Measurements from ENCODE around the gene TSHZ3.

The TSHZ3 gene

DNA sequence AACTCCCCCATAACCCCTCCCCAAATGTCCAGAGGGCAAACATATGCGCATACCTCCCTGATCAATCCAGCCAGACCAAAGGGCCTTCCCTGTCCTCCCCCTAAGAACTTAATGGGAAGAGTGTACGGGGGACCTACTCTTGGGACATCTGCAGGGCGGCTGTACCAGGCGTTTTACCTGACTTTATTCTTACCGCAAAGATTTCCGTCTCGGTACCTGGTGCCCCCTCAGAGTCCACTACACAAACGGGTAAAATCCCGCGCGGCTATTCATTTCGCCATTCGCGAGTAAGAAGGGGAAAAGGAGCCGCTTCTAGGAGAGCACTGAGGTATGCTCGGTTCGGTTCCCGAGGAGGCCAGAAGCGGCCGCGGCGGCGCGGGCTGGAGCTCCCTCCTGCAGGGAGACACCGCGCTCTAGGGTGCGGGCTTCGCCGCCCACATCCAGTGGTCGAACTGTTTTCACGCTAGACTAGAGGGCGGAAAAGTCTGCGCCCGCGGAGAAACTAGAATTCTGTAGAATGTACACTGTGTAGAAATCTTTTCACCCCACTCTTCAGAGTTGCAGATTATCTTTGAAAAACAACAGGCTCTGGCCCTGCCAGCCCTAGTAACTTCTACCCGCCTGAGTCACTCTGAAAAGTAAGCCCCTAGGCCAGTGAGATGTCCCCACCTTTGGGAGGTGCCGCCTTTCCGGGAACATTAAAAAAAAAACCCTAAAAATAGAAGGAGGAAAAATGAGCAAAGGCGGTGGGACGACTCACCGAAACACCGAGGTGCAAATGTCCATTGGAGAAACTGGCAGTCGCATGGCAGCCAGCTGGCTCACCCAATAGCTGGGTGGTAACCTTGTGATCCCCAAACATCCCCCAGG is 3.8 kb upstream of the TSHZ3 start:
- DNase-seq, result no peak

DNA sequence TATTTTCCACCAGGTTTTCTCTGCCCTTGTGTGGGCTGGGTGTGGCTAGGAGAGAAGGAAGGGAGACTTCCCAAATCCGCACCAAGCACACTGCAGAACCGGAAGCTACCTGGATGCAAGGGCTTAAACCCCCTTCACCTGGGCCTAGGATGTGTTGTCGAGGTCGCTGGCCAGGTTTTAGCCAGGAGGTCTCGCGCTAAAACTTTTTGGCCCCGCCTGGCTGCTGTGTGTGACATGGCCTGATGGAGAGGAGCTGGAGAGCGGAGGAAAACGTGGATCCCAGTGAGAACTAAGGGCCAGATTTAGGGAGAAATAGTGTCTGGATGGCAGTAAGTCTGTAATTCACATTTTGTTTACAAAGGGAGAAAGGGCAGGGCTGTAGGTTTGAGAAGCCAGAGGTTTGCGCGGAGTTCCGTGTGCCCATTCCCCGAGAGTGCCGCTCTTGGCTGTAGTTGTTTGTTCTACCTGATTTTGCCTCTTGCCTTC is 3.1 kb upstream of the TSHZ3 start:
- no peak for DNase-seq

DNA sequence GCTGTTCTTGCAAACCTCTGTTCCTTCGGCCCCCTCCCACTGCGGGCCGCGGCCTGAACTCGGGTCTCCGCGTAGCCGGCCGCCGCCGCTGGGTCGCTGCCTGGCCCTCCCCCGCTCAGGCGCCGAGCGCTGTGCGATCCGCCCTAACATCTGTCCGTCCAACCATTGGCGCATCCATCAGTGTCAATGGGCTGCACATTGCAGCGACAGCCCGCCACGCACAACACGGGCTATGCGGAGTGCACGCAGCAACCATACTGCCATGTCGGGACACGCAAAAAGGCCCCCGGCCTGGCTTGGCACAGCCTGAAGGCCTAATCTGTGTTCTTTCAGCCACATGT is 2.6 kb upstream of the TSHZ3 start:
- no peak for DNase-seq

DNA sequence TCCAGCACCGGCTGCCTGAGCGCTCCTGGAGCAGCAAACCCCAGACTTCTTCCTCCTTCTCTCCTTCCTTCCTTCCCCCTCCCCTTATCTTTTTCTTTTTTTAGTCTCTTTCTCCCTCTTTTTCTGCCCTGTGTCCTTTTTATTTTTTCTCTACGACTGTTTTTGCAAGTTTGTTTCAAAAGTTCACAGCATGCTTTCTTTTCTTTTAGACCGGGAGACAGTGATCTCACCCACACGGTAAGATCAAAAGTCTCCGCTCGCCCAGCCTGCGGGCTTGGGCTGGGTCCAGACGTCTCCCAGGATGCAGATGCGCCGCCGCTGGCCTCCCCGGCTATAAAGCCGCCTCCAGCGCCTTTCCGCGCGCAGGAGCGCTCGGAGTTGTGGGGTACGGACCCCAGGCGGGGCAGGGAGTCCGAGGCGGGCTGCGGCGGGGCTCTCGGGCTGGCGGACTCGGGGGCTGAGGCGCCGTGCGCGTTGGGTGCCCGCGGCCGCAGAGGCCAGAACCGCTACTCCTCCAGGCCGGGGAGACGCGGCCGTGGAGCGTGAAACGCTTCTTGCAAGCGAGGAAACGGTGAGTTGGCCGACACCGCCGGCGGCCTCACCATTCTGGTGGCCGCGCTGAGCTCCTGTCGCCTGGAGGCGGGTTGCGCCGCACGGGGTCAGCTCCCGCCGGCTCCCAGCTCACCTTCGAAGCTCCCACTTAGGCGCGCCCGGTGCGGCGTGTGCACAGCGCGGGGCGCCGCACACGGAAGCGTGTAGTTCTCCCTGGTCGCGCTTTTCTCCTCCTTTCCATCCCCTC is 2.0 kb upstream of the TSHZ3 start:
- DNase-seq, result no peak

DNA sequence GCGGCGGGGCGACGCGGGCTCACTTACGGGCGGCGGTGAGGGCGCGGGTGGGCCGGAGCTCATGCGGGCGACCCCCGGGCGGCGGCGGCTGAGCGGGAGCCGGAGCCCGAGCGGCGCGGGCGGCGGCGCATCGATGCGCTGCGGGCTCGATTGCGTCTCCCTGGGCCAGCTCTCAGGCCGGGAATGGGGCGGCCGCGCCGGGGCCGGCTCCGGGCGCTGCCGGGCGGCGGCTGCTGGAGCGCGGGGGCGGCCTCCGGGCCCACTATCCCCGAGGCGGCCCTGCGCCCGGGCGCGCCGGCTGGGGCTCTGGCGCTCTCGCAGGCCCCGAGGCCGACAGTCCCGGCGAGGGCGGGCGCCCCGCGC is 1.4 kb upstream of the TSHZ3 start:
- no peak for DNase-seq

DNA sequence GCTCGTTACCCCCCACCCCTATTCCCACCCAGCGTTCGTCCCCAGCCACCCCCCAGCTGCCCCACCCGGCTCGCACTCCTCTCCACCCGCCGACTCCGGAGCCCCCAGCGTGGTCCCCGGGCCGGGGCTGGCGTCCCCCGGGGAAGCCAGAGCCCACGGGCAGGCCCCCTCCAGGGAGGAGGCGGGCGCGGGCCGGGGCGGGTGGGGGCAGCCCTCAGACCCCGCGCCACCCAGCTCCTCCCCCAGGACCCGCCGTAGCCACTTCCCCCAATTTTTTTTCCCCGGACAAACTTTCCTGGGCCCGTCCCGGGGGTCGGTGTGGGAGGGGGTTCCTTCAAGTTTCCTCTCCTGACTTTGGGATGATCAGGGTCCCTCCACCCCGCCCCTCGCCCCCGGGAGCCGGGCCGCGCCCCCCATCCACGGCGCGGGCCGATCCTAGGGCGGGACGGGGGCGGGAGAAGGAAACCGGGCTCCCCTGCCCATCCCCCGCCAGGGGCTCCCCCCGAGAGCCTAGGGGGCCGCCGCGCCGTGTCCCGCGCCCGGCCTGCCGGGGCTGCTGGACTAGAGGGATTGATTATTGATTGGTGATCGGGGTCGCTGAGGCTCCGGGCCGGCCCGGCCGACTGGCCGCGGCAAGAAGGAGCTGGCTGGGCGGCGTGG is 927 bp upstream of the TSHZ3 start:
- DNase-seq, result no peak

DNA sequence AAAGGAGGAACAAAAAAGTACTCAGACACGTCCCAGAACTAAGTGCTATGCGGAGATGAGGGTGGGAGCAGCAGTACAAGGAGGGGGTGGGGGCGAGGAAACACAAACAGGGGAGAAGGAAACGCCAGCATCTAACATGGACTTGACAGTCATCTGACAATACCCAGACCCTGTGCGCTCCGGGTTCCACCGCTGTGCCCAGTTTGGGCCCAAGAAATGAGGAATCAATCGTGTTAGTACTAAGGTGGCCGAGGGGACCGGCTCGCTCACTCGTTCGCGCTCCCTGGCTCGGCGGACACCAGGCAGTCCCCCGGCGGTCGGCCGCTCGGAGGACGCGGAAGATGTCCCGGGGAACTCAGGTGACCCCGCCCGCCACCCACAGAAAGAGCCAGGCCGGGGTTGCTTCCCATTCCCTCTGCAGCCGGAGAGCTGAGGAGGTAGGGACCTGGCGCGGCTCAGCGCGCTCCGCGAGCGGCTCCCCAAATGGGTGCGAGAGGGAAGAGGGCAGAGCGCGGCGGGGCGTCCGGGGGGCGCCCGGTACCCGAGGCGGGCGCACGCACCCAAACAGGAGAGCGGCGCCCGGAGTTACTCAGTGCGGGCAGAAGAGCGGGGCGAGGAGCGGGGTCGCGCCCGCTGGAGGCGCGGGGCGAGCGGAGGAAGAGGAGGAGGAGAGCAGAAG is 616 bp downstream of the TSHZ3 start:
- DNase-seq, result no peak

DNA sequence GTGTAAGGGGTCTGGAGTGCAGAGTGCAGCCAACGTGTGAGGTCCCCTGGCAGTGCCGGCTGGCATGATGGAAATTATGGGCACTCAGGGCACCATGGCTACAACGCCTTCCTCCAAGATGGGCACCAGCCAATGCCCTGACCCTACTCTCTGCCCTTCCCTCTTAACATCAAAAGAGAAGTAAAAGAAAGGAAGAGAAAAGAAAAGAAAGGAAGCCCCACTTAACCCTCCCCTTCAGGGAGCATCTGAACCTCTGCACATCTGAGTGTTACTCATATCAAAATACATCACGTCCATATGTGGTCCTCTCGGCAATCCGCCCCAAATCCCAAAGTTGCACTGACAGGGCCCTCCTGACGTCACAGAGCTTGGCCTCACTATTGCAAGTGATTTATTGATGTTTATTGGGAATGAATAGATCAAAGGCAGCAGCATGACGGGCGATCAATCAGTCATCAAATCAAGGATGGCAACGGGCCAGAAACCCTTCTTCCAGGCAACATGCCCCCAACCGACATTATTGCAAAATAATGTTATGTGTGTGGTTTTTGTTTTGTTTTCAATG is 1.3 kb downstream of the TSHZ3 start:
- no peak for DNase-seq

DNA sequence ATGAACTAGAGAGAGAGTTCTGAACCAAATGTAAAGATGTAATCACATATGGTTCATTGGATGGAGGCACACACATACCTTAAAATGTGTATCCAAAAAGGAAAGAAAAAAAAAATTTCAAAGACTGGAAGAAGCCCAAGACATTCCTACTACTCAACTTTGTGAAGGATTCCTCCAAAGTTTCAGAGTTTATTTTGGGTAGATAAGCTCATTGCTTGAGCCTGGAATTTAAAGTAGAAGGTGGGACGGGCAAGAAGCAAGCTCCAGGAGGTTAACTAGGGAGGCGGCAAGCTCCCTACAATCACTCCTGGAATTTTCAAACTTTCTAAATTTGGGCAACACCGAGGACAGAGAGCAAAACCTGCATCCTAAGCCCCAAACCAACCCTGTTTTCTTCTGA is 1.9 kb downstream of the TSHZ3 start:
- DNase-seq, result no peak

DNA sequence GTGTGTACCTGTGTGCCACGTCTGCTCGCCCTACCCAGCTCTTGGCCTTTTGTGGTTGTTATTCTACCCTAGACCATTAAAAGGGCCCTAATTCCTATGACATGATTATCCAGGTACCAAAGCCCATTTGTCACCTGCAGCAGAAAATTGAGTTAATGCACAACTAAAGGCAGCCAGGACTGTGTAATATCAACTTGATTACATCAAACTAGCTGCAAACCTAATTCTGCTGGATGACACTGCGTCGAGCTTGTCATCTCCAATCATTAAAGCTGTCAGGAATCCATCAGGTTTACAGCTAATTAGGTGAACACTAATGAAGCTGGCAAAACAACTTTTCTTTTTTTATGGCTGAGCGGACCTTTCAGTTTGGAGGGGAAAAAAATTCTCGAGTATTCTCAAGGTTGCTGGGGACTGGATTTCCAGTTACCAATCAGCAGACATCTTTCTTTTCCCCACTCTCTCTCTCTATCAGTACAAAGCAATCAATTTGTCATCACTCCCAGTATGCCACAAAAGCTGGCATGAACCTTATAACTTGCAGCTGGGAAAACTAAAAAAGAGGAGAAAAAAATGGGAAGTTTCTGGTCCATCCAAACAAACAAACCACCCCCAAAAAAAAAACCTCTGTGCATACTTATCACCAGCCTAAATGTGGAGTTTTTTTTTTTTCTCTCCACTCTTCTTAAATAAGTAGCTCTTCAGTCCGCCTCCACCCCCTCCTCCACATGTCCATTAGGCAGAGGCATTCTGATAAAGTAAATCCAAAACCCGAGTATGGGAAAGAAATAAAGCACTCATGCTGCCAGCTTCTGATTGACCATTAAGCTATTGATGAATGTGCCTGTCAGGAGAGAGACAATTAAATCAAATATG is 2.8 kb downstream of the TSHZ3 start:
- no peak for DNase-seq

DNA sequence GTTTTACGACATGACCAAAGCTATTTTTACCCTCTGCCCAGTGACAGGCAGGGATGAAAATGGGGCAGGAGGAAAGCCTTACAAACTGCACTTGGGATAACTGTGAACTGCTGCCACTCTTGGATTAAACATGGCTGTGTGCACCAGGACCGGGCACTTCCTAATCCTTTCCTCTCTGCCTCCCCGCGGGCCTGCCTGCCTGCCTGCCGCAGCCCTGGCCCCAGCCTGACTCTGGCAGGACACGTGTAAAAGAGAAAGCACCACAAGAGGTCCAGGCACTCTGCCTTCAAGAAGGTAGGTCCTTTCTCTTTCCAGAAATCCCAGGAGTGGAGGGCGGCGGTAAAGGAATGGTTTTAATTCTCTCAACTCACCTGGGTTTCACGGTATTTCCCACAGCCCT is 4.8 kb downstream of the TSHZ3 start:
- no peak for DNase-seq

DNA sequence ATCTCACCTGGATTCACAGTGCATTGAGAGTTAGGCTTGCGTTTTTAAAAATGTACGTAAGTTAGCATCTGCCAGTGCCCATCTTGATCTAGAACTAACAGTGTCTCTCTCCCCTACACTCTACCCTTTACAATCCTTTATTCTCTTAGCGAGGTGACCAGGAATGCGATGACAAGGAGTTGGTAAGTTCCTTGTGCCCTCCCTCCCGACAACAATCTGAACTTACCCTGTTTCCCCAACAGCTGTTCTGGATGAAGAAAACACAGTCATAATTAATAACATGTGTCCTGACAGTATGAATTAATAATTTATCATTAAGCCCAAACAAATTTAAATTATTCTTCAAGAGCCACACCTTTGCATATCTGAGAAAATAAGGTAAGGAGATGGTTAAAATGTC is 6.3 kb downstream of the TSHZ3 start:
- DNase-seq, result no peak

DNA sequence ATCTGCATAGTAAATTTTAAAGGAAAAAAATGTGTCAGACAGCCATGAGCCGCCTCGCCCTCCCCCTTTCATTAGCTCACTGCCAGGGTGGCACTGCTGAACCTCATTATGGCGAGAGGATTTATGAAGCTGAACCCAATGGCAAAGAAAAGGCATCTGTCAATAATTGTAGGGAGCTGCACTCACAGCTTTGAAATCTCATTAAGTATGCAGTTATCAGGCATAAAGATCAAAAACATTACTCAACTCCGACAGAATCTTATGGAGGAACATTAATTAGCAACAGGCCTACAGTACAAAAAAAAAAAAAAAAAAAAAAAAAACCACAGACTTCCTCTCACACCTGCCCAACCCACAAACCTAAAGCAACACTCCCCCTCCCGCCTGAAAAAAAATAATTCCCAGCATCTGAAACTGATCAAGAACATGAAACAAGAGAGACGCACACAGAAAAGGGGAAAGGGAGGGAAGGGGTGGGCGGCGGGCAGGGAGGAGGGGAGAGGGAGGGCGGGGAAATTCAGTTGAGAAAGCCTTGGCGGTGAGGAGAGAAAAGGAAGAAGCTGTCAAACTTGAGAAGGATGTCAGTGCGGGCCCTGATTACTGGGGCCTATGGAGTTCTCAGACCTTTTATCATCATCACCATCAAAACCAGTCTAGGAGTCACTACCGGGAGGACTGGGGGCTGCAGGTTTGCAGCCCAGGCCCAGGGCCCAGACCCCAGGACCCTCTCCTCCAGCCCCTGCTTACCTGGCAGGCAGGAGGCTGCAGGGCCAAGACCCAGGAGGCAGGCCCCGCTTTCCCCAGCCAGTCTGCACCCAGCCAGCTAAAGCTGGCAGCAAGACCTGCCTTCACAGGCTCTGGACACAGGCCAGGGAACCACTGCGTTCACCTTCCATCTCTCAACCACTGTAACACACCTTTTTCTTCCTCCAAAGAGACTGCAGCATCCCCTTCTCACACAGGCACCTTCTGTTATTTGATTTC is 8.9 kb downstream of the TSHZ3 start:
- DNase-seq, result peak; percentile 27

DNA sequence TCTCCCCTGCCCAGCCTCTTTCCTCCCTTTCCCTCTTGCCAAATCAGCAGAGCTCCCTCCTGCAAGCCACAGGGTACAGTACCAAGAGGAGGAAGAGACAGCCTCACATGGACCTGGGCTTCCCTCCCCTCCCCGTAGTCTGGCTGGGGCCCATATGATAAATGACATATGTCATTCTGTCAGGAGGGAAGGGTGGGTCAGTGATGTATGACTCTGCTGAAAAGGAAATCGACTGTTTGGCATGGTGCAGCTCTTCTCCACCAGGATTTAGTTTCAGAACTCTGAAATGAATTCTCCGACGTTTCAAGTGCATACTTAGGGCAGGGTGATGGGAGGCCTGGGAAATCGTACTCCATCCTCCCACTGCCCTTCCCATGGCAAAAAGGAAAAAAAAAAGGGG is 9.8 kb downstream of the TSHZ3 start:
- DNase-seq, result no peak

DNA sequence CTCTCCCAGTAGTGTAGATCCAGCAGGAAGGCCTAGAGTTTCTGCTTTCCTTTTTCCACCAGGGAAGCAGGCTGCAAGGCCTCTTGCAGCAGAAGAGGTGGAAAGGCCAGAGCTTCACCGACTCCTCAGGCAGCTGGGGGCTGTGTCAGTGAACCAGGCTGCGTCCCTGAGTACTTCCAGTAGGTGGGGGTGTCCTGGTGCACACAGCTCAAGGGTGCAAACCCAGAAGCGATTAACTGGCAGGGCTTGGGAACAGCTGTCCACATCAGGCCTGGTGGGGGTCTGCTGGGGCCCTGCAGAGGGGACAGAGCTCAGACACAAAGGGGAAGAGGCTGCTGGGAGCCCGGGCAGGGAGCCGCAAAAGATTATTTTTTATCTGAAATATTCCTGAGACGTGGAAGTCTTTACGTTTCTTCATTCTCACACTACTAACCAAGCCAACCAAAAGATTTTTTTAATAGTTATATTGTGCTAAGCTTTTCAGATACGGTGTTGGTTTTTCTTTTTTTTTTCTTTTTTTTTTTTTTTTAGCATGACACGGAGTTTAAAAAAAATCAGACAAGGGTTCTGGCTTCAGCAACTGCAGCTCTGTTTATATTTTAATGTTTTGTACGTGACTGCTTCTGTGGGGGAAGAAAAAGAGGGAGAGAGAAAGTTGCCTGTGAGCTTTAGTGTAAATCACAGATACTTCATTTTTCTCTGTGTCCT is 11.0 kb downstream of the TSHZ3 start:
- DNase-seq, result peak; percentile 29

DNA sequence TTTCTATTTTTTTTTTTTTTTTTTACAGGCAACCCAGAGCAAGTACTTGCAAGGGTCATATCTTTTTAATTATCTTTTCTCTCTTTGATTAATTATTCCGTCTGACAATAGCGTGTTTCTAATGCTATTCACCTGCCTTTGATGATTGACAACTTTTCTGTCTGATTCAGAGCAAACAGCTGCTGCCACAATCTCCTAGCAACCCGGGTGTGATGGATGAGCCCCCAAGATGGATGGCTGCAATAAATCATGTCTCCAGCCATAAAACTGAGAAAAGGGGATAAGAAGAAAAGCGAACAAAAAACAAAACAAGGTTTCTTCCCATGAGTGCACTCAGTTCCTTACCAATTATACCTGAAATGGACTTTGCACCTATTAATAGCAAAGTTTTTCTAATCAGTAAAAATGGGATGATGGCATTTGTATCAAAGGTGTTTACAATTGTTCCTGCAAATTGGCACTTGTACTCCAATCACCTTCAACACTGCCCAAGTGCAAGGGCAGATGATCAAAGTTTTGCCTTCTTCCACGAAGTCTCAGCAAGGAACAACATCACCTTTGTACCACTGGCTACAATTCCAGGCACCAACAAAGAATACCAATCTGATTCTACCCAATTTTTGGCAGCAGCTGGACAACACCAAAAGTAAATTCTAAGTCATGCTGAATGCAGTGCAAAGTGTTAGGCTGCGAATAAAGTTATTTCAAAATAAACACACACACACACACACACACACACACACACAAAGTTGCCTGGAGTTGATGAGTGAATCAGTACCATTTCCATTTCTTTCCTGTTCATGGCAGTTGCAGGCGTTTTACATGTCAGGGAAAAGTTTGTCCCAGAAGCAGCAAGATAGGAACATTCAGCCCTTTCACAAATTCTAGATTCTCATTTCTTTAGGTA is 12.0 kb downstream of the TSHZ3 start:
- DNase-seq, result no peak

DNA sequence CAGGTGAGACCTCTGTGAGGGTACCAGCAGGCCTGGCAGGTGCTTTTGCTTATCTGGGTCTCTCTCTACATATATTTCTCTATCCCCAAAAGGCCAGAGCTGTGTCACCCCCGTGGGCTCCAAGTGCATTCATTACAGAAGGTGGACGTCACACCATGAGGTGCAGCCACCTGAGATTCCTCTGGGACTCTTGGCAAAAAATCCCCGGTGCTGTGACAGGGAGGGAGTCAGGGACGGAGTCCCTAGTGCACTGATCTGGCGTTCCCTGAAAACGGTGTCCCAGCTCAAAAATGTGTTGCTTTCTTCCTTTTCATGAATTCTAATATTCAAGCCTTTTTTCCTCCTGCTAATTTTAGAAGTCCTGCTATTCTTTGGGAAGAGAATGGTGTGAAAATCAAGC is 13.5 kb downstream of the TSHZ3 start:
- DNase-seq, result no peak

DNA sequence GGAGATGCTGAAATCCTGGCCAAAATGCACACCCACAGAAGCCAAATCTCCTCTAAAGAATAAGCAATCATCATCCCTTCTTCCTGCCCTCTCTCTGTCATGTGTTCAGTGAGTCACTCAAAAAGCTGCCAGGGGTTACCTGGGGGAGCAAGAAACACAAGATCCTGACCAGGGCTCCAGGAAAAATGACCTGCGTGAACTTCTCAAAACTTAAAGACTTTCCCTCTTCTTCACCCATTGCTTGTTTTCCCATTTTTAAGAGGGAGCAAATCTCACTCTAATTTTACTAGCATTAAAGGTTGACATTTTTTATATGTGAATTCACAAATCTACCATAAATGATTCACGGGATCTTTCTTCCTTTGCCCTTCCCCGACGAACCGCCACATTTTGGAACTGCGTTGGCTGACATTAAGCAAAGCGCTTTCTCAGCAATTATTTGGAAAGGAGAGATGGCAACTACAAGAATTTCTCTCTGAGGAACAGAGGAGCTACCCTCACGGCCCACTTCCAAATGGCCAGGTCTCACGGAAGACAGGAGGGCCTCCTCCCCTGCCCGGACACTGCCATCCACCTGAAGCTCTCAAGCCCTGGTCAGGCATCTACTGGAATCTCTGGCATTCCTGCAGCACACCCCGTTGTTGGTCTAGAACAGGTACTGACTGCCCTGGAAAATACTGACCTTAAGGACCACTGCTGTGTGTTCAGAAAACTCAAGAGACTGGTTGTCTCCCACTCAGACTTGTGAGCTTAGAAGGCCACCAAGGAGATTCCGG is 14.2 kb downstream of the TSHZ3 start:
- no peak for DNase-seq
